Stromal cell of bone marrow (primary cell): ENCODE data around the gene ZNF23.

Source experiments
- DNase-seq: peaks from one replicate; pipeline ENCODE4 v3.0.0-alpha.2; 2012; ENCODE audit warnings: low read depth

Gene ZNF23

DNA sequence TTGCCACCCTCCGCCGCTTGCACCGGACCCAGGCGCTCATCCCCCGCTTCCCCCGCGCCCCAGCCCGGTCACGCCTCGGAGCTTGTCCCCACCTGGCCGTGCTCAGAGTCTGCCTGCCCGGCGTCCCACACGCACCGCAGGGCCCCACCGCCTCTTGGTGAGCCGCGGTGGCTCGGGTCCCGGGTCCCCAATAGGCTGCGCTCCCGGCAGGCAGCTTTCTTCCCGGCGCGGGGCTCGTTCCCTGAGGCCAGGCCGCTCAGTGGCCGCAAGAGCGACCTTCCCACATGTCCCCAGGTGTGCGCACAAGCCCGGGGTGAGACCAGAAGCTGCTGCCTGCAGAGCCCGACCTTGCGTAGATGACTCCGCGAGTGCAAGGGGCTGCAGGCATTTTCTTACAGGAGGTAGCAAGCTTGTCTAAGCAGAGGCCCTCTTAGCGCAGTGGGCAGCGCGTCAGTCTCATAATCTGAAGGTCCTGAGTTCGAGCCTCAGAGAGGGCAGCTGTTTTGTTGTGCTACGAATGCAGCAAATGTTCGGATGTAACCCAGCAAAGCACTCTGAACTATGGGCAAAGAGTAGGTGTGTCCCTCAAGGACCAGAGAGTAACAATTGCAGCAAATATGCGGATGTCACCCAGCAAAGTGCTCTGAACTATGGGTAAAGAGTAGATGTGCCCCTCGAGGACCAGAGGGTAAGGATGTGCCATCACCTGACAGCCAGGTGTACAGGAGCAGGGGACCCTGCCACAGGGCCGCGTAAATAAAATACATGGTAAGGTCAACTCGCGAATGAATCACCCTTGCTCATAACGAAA, 35.8 kb downstream of the ZNF23 start:
- peak; percentile 18 for DNase-seq

DNA sequence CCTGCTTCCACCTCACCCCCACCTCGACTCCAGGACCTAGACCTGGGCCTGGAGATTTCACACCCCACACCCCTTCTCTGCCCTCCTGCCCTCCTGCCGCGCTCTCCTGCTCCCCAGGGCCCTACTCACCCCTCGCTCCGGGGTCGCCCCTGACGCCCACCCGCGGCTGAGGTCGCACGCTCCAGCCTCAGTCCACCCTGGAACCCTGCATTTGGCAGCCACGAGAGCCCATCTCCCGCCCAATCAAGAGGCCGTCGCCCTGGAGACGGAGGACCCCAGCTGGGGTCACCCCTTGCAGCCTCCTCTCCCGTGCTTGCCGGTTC, 36.3 kb downstream of the ZNF23 start:
- DNase-seq, result no peak

DNA sequence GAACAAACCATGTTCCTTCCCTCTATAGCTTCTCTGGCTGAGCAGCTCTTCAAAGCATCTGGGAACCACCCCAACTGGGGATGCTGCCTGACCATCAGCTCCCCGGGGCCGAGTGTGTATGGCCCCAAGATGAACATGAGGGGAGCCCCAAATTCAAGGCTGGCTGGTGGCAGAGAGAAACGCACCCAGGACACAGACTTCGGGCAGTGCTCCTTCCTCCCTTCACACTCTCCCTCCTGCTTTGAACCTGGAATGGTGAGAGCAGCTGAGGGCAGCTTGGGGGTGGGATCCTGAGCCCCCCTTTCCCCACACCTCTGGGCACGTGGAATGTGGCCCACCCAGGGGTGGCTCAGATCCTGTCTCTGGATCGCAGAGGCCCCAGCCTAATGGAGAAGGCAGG, 37.4 kb downstream of the ZNF23 start:
- no peak for DNase-seq

DNA sequence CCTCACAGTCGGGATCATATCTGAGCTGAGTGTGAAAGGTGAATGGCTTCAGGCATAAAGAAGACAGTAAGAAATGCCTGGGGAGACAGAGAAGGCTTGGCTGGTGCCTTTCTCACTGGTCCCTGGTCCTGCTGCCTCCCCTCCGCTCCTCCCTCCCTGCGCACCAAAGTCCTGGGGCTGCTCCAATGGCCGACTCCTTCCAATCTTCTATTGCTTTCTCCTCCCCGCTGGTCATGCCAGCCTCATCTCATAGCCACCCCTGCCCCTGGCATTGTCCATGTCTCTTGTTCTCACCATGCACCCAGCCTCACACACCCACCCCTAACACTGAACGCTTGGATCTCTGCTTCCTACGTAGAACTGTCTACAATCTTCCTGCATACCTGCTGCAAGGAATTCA, 38.2 kb downstream of the ZNF23 start:
- DNase-seq, result no peak

DNA sequence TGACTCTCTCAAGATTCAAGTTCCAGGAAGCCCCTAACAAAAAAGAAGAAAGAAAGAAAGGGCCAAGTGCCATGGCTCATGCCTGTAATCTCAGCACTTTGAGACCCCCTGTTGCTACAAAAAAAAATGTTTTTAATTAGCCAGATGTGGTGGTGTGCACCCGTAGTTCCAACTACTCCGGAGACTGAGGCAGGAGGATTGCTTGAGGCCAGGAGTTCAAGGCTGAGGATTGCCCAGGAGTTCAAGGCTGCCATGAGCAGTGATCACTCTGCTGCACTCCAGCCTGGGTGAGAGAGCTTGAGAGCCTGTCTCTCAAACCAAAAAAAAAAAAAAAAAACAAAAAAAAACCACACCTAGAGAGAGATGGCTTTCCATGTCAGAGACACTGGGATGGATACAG, 39.0 kb downstream of the ZNF23 start:
- DNase-seq, result no peak

DNA sequence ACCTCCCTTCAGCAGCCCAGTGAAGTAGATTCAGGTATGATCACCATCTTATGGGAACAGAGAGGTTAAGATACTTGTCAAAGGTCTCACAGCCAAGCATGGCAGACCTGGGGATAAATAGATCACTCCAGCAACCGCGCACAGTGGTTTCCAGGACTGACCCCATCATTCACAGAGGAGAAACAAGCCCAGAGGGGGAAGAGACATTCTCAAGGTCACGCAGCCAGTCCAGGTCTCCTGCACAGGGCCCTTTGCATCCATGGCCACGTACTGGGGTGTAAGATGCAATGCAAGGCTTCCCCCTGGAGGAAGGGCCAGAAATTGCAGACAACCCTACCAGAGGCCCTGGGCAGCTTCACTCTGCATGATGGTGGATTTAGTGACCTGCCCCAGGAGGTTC, 40.1 kb downstream of the ZNF23 start:
- DNase-seq, result no peak

DNA sequence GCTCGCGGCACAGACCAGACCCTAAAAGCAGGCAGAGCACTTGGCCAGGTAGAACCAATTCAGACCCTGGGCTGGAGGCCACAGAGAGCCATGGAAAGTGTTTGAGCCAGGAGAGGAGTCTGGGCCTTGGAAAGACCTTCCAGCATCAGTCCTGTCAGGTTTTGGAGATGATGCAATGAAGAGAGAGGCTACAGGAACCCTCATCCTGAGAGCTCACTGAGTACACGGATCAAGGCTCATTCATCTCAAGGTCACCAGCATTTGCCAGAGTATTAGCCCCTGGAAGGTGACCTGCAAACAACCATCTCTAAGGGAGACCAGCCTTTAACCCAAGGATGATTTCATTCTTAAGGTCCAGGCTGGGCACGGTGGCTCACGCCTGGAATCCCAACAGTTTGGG, 48.0 kb downstream of the ZNF23 start:
- no peak for DNase-seq

DNA sequence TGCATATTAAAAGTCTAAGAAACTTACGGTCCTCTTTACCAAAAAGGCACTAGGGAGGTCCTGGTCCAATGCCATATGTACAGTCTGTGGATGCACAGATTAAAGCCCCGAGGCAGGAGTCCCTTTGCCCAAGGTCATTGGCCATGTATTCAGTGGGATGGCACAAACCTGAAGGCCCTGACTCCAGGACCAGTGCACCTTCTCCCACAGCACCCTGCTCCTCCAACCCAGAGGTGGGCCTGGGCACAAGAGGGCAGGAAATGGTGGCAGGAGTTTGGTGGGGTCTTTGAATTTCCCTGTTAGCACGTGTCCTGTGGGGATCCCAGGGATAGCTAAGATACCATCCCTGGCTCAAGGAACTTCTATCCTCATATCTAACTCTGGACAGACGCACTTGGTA, 48.7 kb downstream of the ZNF23 start:
- no peak for DNase-seq

DNA sequence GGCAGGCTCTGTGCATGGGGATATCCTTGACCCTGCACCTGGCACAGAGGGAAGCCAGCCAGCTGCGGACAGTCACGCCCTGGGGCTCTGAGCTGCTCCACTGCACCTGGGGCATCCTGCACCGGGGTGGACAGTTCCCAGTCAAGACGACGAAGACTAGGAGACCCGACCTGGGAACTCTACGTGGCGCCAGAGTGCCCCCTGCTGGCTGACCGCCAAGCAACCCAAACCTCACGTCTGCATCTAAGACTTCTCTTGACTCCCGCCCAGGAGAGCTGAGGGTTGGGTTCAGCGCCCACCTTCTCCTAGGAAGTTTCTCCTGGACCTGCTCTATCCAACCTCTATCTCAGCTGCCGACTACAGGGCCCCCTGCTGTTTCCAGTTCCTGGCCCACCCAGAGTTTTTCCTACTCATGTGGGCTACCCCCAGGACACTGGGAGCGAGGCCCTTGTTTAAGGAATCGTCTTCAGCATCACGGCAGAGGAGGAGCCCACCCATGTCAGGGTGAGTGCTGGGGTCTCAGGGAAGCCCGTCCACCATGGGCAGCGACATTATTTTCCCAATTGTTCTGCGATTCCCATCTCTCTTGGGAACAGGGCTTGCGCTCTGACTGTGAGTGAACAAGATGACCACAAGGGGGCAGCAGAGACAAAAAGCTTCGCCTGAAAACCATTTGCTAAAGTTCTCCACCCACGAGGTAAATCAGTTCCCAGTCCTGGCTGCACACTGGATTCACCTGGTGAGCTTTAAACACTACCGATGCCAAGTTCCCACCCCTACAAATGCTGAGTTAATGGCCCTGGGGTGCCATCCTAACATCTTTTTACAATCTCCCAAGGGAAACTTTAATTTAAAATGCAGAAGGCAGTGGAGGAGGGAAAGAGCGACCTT, 49.5 kb downstream of the ZNF23 start:
- DNase-seq, result peak; percentile 44

DNA sequence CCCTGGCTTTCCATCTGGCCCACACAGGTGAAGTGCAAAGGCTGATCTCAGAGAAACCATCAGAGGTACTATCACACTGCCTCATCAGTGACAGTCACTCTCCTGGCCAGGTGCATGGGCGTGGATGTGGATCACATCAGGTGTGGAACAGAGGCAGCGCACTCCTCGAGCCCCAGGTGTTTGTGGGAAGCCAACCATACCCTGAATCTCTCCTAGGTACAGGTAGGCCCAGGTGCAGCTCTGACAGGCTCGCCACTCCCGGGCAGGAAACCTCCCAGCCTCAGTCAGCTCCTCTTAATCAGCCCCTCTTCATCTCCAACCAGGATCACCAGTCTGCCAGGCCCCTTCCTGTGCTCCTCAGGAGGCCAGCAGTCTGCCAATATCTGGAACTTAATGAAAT, 51.9 kb downstream of the ZNF23 start:
- no peak for DNase-seq

DNA sequence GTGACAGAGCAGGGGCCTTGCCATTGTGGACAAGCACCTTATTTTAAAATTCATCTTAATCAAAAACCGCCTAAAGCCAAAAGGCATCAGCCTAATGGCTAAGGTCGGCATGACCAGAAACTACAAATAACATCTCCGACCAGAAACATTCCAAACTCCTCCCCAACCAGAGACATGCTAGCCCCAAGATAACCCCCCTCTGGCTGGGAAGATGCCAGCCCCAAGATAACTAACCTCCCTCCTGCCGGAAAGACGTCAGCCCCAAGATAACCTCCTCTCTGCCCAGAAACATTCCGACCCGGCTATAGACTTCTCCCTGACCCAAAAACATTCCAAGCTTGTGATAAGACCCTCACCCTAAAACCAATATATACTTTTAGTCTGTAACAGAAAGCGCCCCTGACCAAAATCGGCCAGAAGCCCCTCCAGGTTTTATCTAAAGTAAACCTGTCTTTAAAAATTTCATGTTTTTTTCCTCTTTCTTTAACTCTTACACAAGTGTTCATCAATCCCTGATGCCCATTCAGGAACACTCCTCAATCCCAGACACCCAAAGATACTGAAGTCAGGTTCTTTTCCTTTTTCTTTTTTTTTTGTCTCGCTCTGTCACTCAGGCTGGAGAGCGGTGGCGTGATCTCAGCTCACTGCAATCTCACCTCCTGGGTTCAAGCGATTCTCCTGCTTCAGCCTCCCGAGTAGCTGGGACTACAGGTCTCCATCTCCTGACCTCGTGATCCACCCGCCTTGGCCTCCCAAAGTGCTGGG, 52.9 kb downstream of the ZNF23 start:
- DNase-seq, result no peak

DNA sequence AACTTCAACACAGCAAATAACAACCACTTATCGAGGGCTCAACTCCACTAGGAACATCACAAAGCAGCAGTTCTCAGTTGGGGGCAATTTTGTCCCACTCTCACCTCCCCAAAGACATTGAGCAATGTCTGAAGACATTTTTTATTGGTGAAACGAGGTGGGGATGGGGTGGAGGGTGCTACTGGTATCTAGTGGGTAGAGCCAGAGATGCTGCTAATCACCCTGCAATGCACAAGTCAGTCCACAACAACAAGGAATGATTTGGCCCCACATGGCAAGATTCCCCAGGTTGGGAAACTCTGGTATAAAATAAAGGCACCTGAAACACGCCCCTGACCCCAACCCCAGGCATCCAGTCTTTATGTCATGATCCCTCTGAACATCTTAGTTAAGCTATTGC, 53.5 kb downstream of the ZNF23 start:
- DNase-seq, result no peak

DNA sequence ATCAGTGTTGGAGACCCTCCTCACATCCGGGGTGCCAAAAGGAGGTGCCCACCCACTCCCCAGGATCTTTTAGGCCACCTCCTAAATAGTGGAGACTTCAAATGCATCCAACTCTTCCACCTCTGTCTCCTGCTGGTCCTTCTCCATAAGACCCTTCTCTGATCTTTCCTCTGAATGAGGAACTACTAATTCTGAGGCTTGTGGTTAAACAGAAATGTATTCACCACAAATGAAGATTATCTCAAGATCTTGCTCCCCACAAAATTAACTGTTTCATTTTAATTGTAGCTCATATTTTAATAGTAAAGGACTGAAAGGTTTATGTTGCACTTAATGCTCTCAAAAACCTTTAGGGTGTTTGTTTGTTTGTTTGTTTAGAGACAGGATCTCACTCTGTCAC, 54.3 kb downstream of the ZNF23 start:
- no peak for DNase-seq

DNA sequence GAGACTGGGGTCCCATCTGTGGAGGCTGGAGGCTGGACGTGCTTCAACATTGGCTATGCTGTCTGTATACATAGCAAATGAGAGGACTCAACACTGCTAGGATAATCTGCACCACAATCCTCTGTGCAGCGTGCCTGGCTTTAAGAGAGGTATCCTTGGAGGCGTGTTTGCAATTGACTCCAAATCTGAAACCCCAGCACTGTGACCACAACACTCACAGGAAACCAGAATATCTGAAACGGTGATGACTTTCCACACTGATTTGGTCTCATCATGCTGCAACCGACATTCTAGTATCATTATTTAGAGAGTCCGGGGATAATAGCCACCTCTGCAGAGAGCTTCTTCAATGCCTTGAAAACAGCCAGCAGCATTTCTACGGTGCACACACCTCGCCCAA, 55.3 kb downstream of the ZNF23 start:
- DNase-seq, result no peak

DNA sequence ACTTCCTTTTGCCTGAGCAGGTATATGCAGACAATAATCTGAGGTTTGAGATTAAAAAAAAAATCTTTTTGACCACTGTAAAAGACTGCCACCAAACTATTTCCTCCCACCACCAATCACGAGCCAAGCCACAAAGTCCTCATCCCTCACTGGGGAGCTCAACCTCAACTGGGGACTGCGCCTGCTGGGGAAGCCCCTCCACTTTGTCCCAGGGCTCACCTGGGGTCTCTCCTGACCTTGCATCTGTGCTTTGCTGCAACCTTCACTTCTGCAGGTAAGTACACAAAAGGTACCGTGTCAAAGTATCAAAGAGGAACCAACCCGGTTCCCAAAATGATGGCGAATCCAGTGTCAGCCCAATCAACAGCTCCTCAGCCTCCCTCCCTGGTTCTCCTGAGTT, 55.7 kb downstream of the ZNF23 start:
- DNase-seq, result no peak

DNA sequence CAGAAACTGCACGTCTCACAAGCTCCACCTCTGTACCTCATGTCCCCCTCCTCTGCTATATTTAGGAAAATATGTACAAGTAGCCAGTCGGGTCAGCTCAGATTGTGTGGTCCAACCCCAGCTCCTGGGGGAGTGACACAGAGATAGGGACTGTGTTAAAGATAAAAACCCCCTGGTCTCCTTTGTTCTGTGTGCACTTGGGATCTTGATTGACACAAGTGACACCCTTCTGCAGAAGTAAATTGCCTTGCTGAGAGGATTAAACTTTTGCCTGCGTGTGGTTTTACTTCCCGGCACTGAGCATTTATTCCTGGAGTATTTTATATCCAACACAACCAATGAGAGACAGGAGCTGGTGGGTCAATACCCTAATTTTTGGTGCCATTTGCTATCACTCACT, 57.7 kb downstream of the ZNF23 start:
- DNase-seq, result no peak

DNA sequence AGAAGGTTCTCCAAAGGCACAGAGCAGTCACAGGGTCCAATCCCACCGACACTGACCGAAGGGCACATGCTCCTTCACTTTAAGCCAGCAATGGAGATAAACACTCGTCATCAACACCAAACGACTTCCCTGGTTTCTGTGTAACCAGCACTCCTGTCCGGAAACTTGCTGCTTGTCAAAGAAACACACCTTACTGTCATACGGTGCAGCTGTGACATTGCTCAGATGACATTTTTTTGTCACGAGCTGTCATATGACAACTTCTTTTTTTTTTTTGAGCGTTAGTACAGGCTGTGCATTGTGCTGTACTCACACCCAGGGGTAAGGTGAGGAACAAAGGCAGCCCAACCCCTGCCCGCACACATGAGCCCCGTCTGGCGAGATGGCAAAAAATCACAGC, 59.4 kb downstream of the ZNF23 start:
- no peak for DNase-seq

DNA sequence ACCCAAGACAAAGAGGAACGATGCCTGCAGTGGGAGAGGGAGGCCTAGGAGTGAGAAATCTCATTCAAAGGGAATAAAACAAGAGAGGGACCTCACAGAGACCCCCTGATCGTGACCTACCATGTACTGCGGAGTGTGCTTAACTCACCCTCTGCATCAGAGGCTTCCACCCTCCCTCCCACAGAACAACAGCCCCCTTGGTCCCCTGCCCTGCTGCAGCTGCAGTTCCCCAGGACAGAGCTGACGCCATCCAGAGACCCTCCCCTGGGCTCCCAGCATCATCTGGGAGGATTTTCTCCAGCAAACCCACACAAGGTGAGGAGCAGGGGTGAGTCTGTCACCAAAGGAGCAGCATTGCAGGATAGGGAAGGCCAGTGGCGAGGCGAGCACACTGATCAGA, 60.0 kb downstream of the ZNF23 start:
- DNase-seq, result no peak

DNA sequence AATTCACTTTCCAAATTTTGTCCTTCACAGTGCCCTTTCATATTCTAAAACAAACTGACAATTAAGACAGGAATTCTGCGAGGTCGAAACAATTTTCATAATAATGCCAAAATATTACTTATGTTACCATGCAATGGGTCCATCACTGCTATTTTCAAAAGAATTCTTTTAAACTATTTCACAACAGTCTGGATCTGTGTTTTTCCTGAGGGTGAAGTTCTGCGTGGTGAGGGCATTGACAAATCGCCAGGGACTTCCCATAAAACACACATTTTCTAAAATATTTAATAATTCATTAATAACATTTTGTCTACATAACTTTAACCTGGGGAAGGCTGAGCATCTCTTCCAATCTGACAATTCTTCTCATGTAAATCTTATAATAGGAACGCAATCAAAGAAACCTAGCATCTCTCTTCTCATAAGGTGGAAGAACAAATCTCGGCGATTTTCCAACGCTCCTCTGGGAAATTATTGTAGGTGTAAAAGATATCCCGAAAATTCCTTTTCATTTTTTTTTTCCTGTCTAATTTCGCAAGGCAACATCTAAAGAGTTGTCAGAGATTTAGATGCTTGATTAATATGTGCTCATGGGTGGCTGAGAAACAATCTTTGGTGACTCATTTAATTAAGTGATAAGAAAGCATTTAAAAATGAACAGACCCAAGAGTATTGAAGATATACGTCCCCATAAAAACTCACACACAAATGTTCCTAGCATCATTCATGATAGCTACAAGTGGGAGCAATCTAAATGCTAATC, 62.1 kb downstream of the ZNF23 start:
- DNase-seq, result no peak
